HPDE6-E6E7 (cell line): ENCODE data around the gene ASS1.

Experiments used
- DNase-seq: peaks from one replicate; pipeline ENCODE4 v3.0.0; 2011; ENCODE audit warnings: missing footprints; ENCODE audit errors: extremely low spot score

The ASS1 gene

DNA sequence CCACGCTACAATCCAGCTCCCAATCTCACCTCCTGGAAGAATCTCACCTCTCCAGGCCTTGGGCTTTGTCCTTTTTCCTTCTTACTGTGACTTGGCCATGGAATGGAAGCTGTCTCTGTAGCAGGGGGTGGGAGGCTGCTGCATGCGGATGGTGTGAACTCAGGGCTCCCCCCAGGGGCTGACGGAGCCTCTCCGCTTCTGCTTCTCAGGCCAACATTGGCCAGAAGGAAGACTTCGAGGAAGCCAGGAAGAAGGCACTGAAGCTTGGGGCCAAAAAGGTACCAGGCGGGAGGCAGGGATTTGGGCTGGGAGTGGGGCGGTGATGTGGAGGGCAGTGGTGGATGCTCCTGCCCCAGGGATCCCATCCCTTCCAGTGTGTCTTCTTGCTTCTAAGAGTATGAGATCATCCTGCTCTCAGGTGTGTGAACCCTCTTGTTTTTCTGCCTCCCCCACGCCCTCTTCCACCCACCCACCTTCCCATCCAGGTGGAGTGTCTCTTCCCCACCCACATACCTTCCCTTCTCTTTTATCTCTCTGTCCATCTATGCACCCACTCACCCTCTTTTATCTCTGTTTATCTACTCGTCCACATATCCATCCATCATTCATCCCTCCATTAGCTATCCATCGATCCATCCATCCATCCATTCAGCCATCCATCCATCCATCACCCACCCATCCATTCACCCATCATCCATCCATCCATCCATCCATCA is 9.5 kb downstream of the ASS1 start:
- no peak for DNase-seq

DNA sequence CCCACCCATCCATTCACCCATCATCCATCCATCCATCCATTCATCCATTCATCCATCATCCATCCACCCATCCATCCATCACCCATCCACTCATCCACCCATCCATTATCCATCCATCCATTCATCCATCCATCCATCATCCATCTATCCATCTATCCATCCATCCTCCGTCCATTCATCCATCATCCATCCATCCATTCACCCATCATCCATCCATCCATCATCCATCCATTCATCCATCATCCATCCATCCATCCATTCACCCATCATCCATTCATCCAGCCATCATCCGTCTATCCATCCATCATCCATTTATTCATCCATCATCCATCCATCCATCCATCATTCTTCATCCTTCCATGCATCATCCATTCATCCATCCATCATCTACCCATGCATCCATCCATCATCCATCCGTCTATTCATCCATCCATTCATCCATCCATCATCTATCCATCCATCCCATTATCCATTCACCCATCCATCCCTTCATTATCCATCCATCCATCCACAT is 10.1 kb downstream of the ASS1 start:
- no peak for DNase-seq

GRCh38 chr9:130458027-130458803 is 13.5 kb downstream of the ASS1 start:
- DNase-seq = no peak

DNA sequence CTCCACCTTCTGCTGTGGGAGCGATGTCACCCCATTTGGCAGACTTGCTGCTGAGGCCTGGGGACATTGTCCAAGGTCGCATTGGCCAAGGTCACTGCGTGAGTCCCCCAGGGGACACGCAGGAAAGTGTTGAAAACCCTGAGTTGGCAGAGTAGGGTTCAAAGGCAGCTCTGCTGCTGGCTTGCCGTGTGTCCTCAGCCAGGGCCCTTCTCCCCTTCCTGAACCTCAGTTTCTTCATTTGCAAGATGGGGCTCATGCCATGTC is 14.0 kb downstream of the ASS1 start:
- DNase-seq = no peak

- DNase-seq = no peak
Measured at GRCh38 chr9:130459151-130459550, 14.4 kb downstream of the ASS1 start.

DNA sequence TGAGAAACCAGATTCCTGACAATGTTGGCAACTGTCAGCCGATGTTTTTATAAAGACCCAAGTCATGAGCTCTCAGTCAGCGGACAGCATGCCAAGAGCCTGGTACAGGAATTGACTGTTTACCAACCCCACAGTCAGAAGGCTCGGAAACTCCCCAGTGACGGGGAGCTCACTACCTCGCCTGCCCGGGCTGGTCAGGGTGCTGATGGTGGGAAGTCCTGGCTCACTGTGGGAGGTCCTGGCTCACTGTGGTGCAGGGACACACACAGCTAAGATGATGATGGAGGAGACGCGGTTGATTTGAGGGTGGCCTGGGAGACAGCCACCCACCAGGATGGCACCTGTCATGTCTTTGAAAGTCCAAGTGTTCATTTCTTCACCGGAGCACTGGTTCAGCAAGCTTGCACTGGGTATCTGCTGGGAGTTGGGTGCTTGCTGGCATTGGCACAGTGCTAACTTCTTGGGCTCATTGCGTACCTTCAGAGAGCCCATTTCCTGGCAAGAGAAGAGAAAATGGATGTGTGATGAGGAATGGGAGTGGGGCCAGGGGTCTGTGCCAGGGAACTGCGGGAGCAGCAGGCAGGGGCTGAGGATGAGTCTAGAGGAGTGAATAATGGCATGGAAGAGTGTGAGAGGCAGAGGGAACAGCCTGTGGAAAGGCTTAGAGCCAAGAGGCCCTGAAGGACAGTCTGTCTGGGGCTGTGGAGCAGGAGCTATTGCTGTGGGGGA is 15.3 kb downstream of the ASS1 start:
- DNase-seq = no peak

DNA sequence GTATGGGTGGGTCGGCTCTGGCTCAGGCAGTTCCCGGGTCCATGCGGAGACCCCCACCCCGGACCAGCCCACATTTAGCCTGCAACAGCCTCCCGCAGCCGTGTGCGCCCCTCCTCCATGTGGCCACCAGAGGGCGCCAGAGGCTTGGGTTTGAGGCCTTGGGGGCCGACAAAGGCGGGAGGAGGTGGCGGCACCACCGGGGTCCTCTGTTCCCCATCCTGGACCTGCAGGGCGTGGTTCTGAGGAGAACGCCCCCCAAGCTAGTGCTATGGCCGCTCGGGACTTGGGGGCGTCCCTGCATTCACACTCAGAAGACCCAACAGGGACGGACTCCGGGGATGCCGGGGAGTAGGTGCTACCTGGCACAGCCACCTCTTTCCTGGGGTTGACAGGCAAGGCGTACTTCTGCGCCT is 16.5 kb downstream of the ASS1 start:
- DNase-seq = peak; percentile 63

GRCh38 chr9:130461731-130462130 is 17.0 kb downstream of the ASS1 start:
- no peak for DNase-seq

DNA sequence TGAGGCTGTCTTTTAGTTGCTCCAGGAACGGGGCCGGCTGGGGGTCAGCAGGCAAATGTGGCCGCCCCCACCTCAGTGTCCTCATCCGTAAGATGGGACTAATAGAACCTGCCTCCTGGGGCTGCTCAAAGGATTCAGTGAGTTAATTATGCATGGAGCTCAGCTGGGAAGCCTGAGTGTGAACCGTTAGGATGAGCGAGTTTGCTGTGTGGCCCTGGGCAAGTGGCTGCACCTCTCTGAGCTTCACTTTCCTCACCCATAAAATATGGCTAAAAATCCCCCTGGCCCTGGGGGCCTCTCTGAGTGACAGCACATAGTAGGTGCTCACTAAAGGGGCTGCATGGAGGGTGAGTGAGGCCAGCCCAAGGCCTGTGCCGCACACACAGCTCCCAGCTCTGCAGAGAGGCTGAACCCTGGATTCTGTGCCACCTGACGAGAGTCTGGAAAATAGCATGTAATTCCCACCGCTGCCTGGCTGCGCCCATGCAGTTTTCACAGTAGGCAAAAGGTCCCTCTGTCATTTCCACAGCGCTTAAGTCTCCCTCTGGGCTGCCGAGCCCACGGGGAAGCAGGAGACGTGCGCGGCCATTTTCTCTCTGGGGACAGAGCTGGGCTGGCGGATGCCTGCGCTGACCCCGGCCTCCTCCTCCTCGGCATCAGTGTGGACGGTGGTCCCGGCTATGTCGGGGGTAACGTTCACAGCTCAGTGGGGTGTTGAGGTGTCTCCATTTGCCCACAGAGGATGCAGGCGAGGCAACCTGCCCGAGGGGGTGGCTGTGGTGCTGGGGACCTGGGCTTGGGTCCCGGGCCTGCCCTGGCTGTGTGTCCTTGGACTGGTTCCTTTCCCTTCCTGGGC is 18.2 kb downstream of the ASS1 start:
- no peak for DNase-seq

GRCh38 chr9:130463763-130464745 is 19.3 kb downstream of the ASS1 start:
- DNase-seq = no peak

- no peak for DNase-seq
Measured at GRCh38 chr9:130465383-130466096, 20.8 kb downstream of the ASS1 start.

- no peak for DNase-seq
Measured at GRCh38 chr9:130466537-130467217, 21.9 kb downstream of the ASS1 start.

- DNase-seq = no peak
Measured at GRCh38 chr9:130467316-130467715, 22.6 kb downstream of the ASS1 start.

- no peak for DNase-seq
Measured at GRCh38 chr9:130468566-130468965, 23.8 kb downstream of the ASS1 start.

- DNase-seq = no peak
Measured at GRCh38 chr9:130470269-130470668, 25.5 kb downstream of the ASS1 start.

DNA sequence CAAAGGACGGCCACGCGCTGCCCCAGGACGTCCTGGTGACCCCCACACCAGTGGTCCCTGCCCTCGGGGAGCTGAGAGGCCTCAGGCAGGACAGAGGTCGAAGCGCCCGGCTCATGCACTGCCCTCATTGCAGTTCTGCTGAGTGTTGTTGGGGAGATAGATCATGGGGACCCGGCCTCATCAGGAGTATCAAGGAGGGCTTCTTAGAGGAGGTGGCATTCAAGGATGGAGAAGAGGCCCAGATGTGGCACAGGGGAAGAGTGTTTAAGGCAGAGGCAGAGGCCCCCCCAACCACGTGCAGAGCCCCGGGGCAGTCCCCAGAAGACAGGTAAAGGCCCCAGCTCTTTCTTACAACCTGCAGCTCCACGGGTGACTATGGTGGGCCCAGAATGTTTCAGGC is 26.2 kb downstream of the ASS1 start:
- DNase-seq = no peak

DNA sequence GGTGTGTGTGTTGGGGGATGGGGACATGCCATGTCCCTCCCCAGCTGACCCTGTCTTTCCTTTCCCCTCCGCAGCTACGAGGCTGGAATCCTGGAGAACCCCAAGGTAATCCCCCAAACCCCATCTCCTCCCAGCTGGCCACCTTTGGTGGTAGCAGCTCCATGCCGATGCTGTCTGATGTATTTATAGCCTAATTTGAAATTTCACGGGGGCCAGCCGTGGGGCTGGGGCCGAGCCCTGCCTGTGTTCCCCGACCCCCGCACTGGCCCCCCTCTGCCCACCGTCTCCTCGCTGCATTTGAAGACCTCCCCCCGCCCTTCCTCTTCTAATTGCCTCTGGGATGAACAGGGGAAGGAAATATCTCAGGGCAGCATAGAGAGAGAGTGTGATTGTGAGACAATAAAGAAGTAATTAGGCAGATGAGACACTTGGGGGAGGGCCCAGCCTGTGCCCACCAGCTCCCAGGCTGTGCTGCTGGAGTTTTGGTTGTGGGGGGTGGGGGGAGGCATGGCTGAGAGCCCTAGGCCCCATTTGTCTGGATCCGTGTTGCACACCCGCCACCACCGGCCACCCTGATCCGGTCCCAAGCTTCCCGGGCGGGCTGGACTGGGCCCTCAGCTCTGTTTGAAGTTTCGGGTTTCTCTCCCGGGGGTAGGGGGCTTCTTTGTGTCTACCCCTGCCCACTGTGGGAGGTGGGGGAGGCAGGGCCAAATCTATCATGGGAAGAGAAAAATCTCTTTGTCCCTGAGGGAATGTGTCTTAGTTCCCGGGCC is 26.8 kb downstream of the ASS1 start:
- DNase-seq = no peak

DNA sequence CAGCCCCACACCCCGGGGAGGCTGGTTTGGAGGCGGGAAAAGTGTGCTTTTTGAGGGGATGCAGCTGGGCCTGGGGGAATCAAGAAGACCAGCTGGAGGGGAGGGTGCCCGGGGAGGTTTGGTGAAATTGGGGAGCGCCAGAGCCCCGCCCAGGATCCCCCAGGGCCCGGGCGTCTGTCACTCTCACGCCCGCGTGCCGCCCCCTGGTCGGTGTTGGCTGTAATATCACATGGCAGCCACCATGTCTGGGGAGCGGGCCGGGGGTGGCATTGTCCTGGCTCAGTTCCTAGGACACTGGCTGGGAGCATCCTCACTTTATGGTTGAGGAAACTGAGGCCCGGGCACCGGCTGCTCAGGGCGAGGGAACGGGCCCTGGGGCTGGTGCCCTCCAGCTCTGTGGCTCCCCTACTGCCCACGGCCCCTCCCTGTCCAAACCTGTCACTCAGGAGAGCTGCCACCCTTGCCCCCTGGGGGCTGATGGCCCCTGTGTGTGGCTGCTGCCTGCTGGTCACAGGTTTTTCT is 27.5 kb downstream of the ASS1 start:
- DNase-seq = no peak
